Renal cortex interstitium (tissue), 15 donors: ENCODE measurements around the gene PRKAA1. TPM values are rescaled to one million over a fixed set of nuclear protein-coding genes. Genes with fewer than 3 reads are reported as not detected.

Experiments
- DNase-seq, 11 donors: peaks; one replicate each; pipeline ENCODE4 v3.0.0-alpha.2; 2013; ENCODE audit warnings: low read depth in 9 of 11, low spot score in 4 of 11; ENCODE audit errors: extremely low read depth in 1 of 11
- long read RNA-seq, 16 experiments: transcript quantifications; one replicate each; lab custom pipeline, GENCODE V29; 2026
- polyA plus RNA-seq, 3 donors: library from polyadenylated mRNA; unstranded; fragments of 120-200 nt; gene quantifications; one replicate each; pipeline ENCODE4 v1.2.1, GENCODE V29; 2013; ENCODE audit not compliant: insufficient read length in 3 of 3

PRKAA1 gene
- polyA plus RNA-seq = 10 to 100 TPM; 62.0 to 84.8 (median 81.7) TPM
- long read RNA-seq, donor 1, full-length matches to known transcripts = 6 of 6 reads
- long read RNA-seq, donor 1, partial matches to known transcripts = 0 of 6 reads
- long read RNA-seq, donor 1, other reads (novel, unspliced or antisense) = 0 of 6 reads
- long read RNA-seq, donor 2, full-length matches to known transcripts = 6 of 6 reads
- long read RNA-seq, donor 2, partial matches to known transcripts = 0 of 6 reads
- long read RNA-seq, donor 2, other reads (novel, unspliced or antisense) = 0 of 6 reads
- long read RNA-seq, donor 3, full-length matches to known transcripts = 26 of 26 reads
- long read RNA-seq, donor 3, partial matches to known transcripts = 0 of 26 reads
- long read RNA-seq, donor 3, other reads (novel, unspliced or antisense) = 0 of 26 reads
- long read RNA-seq, donor 4, full-length matches to known transcripts = 23 of 23 reads
- long read RNA-seq, donor 4, partial matches to known transcripts = 0 of 23 reads
- long read RNA-seq, donor 4, other reads (novel, unspliced or antisense) = 0 of 23 reads
- long read RNA-seq, donor 5 = 0 reads
- long read RNA-seq, donor 6, full-length matches to known transcripts = 18 of 18 reads
- long read RNA-seq, donor 6, partial matches to known transcripts = 0 of 18 reads
- long read RNA-seq, donor 6, other reads (novel, unspliced or antisense) = 0 of 18 reads
- long read RNA-seq, donor 7, full-length matches to known transcripts = 19 of 19 reads
- long read RNA-seq, donor 7, partial matches to known transcripts = 0 of 19 reads
- long read RNA-seq, donor 7, other reads (novel, unspliced or antisense) = 0 of 19 reads
- long read RNA-seq, donor 8 = 0 reads
- long read RNA-seq, donor 9, full-length matches to known transcripts = 23 of 30 reads
- long read RNA-seq, donor 9, partial matches to known transcripts = 7 of 30 reads
- long read RNA-seq, donor 9, other reads (novel, unspliced or antisense) = 0 of 30 reads
- long read RNA-seq, donor 10, full-length matches to known transcripts = 8 of 8 reads
- long read RNA-seq, donor 10, partial matches to known transcripts = 0 of 8 reads
- long read RNA-seq, donor 10, other reads (novel, unspliced or antisense) = 0 of 8 reads
- long read RNA-seq, donor 11, full-length matches to known transcripts = 25 of 25 reads
- long read RNA-seq, donor 11, partial matches to known transcripts = 0 of 25 reads
- long read RNA-seq, donor 11, other reads (novel, unspliced or antisense) = 0 of 25 reads
- long read RNA-seq, donor 12, full-length matches to known transcripts = 8 of 8 reads
- long read RNA-seq, donor 12, partial matches to known transcripts = 0 of 8 reads
- long read RNA-seq, donor 12, other reads (novel, unspliced or antisense) = 0 of 8 reads
- long read RNA-seq, donor 13 = 0 reads
- long read RNA-seq, donor 14, full-length matches to known transcripts = 13 of 13 reads
- long read RNA-seq, donor 14, partial matches to known transcripts = 0 of 13 reads
- long read RNA-seq, donor 14, other reads (novel, unspliced or antisense) = 0 of 13 reads
- long read RNA-seq, donor 15, full-length matches to known transcripts = 9 of 9 reads
- long read RNA-seq, donor 15, partial matches to known transcripts = 0 of 9 reads
- long read RNA-seq, donor 15, other reads (novel, unspliced or antisense) = 0 of 9 reads
- long read RNA-seq, donor 16, full-length matches to known transcripts = 69 of 76 reads
- long read RNA-seq, donor 16, partial matches to known transcripts = 7 of 76 reads
- long read RNA-seq, donor 16, other reads (novel, unspliced or antisense) = 0 of 76 reads

GRCh38 chr5:40798012-40798800 lies at the start of gene PRKAA1:
PRKAA1 (minus strand) TSS chr5:40798374; CDS start chr5:40798189, 185 bp downstream.
- DNase-seq = peak; percentile 66 to 87 (median 81)

GRCh38 chr5:40847525-40847924 lies 49.4 kb upstream of the PRKAA1 start:
- no peak for DNase-seq

- DNase-seq = no peak
These were observed 48.2 kb upstream of the PRKAA1 start for GRCh38 chr5:40846371-40846770.

- no peak for DNase-seq
These were observed 46.4 kb upstream of the PRKAA1 start for GRCh38 chr5:40844565-40844964.

- DNase-seq = no peak
These were observed 44.2 kb upstream of the PRKAA1 start for GRCh38 chr5:40842351-40842750.

- DNase-seq = peak in 3 of 11 donors; percentile 0 to 10 (median 2)
These were observed 43.1 kb upstream of the PRKAA1 start, which contains the start of gene CARD6 for GRCh38 chr5:40841068-40841805. CARD6 (plus strand) TSS chr5:40841367; CDS start chr5:40841383, 16 bp downstream.

GRCh38 chr5:40838086-40838485 lies 39.9 kb upstream of the PRKAA1 start:
- no peak for DNase-seq

GRCh38 chr5:40834849-40835787 lies 36.9 kb upstream of the PRKAA1 start, which contains the start of gene RPL37:
RPL37 (minus strand) TSS chr5:40835222; CDS start chr5:40835185, 37 bp downstream.
- DNase-seq = peak; percentile 87 to 96 (median 93)

- peak in 4 of 11 donors; percentile 8 to 35 (median 21) for DNase-seq
These were observed 36.2 kb upstream of the PRKAA1 start for GRCh38 chr5:40834391-40834848.

- no peak for DNase-seq
These were observed 35.6 kb upstream of the PRKAA1 start for GRCh38 chr5:40833712-40834229.

GRCh38 chr5:40832345-40832744 lies 34.2 kb upstream of the PRKAA1 start:
- DNase-seq = no peak

- DNase-seq = no peak
These were observed 33.4 kb upstream of the PRKAA1 start for GRCh38 chr5:40831346-40832210.

GRCh38 chr5:40829748-40830533 lies 31.8 kb upstream of the PRKAA1 start:
- DNase-seq = no peak
